NCI-H2196 treated with DMSO at 0.1 percent for 48 hours (cell line): ENCODE results near the gene L3HYPDH.
"Not testable (repeated sequence)": the region's sequence is repeated elsewhere in the genome, so short reads cannot be mapped to it uniquely, and the experiment has no call there.

ENCODE experiments used
- DNase-seq: peaks from one replicate; lab custom pipeline; 2025; ENCODE audit not compliant: unreplicated experiment; lab: John Stamatoyannopoulos, UW

Gene L3HYPDH

DNA sequence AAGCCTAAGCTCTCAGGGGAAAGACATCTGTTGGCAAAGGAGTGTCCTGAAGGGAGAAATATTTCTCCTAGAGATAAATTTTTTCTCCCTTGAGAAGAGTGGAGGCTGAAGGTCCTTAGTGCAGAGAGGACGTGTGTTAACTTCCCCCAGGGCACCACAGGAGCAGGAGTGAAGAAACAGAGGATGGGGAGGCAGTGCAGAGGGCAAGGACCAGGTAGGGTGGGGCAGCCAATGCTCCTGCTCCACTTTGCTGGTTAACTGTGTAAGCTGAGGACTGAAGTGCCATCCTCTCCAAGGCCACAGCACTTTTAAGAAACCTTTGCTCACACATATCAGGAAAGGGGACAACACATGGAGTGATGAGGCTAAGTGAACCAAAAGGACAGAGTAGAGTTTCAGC, 4.0 kb downstream of the L3HYPDH start:
- no peak for DNase-seq

DNA sequence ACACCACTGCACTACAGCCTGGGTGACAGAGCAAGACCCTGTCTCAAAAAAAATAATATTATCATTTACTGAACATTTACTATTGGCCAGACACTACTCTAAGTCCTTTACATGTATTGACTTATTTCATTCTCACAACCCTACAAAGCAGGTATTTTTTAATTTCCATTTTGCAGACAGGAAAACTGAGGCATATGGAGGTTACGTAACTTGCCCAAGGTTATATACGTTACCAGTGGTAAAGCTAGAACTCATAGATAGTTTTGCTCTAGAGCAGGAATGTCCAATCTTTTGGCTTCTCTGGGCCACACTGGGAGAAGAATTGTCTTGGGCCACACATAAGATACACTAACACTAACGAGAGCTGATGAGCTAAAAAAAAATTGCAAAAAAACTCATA, 5.7 kb downstream of the L3HYPDH start:
- DNase-seq = no peak

DNA sequence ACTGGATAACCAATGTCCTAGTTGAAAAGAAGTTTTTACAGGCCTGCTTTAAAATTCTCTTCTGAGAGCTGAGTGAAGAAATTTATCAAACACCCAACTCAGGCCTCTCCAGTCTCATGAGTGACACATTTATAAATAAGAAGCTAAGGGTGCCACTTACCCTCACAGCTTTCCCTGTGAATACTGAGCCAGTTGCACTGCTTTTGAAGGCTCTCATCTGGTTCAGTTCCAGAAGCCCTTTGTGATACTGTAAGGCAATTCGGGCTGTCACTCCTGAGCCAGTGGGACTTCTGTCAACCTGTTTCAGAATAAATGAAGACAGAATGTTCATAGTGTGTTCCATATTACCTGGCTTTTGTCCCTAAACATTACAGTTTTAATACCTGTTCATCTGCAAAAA, 8.5 kb downstream of the L3HYPDH start:
- DNase-seq = no peak

DNA sequence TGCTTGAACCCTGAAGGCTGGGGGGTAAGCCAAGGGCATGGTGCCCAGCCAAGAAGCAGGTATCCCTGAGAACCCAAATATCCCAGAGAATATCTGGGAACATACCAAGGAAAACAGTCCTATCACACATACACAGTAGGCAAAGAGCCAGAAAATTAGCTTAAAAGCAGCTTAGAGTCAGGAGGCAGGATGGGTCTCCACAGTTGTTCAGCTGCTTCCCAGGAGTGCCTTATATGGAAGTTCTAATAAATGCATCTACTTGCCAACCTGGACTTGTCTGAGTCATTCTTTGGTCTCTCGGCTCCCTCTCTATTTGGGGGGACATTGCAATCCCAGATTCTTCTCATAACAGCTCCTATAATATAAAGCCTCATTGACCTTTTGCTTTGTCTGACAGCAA, 10.0 kb downstream of the L3HYPDH start:
- DNase-seq = no peak

DNA sequence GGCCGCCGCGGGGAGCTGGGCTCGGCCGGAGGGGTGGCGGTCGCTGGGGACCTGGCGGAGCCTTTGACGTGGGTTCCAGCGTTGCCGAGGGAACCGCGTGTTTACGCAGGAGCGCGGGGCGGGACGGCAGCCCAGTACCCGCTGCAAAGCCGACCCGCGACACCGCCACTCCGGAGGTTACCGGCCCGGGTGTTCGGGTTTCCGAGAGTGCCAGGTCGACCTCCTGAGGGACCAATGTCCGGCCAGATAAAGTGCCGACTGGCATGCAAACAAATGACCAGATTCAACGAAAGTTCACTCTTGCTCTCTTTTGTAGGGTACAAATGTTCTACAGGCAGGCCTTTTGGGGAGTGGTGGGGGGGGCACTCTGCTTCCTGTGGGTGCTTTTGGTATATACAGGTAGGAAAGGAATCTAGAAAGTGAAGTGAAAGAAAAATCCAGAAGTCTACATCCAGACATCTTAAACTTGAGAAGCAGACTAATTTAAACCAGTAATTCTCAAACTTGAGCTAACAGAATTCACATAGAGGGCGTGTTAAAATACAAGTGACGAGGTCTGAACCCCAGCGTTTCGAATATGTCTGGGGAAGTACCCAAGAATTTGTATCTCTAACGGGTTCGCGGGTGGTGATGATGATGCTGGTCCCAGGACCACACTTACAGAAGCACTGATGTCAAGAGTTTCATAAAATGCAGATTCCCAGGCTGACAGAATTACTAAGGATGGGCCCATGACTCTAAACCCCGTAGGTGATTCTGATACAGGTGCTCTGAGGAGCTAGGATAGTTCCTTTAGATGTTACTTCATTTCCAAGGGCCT, 18.7 kb downstream of the L3HYPDH start, which contains the start of gene GPR135:
TSS of gene GPR135 (minus strand) at position 65 of the 820 bp plus-strand sequence. CDS start 154 bp downstream, outside the sequence.
- no peak for DNase-seq

DNA sequence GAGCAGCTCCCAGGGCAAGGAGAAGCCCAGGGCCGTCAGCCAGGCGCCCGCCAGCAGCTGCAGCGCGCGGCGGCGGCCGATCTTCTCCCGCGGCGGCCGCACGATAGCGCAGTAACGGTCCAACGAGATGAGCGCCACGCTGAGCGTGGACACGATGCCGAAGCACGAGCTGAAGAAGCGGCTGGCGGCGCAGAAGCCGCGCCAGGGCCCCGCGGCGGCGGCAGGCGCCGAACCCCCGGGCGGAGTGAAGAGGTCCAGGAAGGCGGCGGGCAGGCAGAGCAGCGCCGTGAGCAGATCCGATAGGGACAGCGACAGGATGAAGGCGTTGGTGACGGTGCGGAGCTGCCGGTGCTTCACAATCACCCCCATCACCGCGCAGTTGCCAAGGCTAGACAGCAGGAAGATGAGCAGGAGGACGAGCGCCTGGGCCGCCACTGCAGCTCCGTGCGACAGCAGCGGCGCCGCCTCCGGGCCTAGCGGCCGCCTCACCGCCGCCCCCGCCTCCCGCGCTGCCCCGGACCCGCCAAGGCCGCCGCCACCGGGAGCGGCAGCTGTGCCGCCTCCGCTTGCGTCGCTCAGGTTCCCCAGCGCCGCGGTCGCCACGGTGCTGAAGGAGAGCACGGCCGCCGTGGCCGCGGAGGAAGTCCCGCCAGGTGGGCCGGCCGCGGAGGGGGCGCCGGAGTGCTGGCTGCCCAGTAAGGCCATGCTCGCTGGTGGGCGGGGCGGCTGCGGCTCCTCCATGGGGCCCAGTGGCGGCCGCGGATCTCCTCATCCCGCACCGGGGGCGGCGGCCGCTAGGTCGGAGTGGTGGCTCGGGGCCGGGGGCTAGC, 19.5 kb downstream of the L3HYPDH start:
- no peak for DNase-seq

DNA sequence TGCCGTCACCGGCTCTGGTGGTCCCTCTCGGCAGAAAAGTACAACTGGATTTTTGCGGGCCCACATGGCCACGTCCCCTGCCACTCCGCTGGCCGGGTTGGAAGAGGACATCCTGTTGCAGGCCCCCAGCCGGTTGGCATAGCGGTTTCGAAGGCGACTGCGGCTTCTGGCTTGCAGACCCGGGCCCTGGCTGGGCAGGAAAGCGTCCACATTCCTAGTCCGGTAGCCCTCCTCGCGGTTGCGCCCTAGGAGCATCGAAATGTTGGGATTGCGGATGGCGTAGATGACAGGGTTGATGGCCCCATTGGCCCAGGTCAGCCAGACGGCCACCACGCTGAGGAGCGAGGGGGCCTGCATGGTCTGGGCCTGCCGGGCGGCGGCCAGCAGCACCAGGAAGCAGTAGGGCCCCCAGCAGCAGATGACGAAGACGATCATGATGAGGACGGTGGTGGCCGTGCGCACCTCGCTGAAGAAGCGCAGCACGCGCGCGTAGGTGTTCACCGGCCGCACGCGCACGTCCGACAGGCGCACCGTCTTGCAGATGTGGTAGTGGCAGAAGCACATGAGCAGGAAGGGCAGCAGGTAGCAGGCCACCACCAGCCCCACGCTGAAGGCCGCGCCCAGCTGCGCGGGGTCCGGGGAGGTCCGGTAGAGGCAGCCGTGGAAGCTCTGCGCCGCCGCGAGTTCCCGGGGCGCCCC, 20.3 kb downstream of the L3HYPDH start:
- no peak for DNase-seq

DNA sequence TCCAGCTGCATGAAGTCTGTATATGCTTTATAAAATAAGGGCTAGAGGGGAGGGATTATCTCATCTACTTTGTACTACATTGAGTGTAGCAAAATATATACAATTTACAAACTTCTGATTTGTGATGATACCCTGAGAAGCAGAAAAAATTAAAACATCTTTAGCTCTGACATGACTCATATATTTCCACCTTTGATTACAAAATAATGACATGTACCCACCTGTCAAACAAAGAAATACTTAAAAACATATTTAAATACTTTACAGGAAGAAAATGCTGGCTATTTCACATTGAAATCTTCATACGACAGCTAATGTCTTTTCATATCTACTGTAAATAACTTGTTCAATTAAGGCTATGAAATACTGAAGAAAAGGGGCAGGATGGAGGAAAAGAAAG, 22.3 kb downstream of the L3HYPDH start:
- no peak for DNase-seq

DNA sequence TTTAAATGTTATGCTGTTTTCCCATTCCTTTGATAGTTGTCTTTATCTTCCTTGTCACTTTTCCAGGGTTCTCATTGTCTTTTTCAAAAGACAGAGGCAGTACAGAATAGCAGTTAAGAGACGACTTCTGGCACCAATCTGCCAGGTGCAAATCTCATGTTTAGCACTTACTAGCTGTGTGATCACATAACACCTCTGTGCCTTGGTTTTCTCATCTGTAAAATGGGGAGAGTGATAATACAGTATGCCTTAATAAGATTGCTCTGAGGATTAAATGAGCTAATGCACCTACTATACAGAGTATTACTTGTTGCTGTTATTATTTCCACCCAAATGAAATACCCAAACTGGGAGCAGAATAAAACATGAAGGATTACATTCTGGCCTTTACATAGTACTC, 23.8 kb downstream of the L3HYPDH start:
- DNase-seq = no peak

DNA sequence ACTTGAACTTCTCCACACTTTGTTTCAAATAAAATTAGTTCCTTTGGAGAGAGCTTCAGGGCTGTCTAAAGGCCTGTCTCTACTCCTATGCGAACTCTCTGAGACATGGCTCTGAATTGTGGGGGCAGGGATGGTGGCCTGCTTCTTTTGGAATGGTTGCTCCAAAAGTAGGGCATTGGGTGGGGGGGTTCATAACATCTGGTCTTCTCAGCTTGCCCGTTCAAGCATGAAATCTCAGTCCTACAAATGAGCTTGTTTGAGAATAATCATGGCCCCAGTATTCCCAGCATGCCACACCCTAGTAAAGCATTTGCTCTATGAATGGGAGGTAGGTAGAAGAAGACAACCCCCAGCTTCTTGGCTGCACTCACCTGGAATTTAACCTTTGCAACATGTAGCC, 25.7 kb downstream of the L3HYPDH start:
- DNase-seq = no peak

DNA sequence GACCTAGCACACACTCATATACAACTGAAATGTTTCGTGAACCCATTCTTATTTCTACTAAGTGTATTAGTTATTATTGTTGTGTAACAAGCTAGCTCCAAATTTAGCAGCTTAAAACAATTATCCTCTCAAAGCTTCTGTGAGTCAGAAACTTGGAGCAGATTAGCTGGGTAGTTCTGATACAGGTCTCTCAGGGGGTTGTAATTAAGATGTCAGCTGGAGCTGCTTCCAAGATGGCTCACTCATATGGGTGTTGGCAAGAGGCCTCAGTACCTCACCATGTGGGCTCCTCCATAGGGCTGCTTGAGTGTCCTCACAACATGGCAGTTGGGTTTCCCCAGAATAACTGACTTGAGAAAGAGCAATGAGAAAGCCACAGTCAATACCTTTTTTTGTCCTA, 28.8 kb downstream of the L3HYPDH start:
- no peak for DNase-seq

DNA sequence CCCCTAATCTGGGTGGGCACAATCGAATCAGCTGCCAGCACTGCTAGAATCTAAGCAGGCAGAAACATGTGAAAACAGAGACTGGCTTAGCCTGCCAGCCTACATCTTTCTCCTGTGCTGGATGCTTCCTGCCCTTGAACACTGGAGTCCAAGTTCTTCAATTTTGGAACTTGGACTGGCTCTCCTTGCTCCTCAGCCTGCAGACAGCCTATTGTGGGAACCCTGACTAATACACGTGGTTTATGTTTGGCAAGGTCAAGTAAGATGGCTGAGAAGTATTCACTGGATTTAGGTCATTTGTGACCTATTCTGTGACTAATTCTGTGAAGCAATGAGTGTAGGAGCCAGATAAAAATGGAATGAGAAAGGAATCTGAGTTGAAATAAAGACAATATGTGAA, 30.1 kb downstream of the L3HYPDH start:
- DNase-seq = no peak

DNA sequence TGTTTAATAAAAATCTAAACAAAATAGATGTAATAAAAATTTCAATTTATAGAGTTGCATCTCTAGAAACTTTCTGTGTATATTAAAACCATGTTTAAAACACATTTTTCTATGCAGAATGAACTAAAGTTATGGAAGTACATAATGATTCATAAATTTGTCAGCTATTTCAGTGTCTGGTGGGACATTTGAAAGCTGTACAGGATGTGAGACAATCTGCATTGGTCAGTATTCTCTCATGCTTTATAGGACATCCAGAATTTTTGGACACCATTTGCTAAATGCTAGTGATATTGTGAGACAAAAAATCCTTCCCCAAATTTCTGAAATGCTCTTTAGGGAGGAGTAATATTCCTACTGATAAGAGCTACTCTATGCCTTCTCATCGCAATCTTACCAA, 32.4 kb downstream of the L3HYPDH start:
- DNase-seq = no peak

DNA sequence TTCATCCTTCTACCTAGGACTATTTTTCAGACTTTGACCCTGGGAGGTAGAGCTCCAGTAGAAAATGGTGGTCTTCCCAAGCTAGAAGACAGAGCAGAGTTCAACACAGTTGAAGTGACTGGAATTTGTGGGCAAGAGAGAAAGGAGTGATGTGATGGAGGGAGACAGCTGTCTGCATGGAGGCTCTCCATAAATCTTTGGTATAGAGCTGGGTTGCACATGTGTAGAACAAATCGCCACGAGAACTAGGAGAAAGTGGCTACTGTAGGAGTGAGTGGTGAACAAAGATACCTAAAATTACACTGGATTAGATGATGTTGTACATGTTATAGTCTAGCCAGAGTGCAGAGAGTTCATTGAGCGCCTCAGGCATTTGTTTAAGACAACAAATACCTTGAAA, 33.5 kb downstream of the L3HYPDH start:
- no peak for DNase-seq

DNA sequence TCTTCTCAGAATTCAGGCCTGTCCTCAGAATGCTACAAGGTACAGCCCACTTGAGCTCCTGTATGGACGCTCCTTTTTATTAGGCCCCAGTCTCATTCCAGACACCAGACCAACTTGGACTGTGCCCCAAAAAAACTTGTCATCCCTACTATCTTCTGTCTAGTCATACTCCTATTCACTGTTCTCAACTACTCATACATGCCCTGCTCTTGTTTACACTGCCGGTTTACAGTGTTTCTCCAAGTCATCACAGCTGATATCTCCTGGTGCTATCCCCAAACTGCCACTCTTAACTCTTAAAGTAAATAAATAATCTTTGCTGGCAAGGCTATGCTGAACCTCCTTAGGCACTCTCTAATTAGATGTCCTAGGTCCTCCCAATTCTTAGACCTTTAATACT, 35.5 kb downstream of the L3HYPDH start:
- DNase-seq = not testable (repeated sequence)

DNA sequence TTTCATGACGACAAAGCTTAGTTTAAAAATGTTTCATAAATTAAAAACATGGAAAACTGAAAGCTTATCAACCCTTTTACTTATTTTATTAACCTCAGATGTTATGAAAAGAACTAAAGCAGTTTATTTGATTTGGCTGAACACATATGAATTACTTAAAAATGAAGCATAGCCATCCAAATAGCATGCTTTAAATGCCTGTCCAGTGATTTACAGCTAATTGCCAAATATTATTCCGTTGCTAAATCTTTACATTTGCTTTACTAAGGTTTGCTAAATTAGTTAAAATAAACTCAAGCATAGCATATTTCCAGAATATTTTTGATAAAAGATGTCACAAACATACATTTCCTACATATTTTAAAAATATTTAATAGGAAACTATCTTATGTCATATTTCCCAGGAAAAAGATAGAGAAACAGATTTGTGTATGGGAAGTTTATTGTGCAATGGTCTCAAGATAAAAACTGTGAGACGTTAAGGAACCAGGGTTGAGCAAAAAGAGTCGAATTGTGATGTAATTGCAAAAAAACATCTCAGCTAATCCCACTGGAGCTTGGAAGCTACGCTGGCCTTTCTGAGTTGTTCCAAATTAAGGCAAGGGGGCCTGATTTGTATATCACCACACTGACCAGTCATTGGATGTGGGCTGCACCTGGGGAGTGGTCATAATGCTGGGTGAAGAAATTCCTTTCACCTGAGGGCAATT, 44.8 kb downstream of the L3HYPDH start:
- DNase-seq = no peak

DNA sequence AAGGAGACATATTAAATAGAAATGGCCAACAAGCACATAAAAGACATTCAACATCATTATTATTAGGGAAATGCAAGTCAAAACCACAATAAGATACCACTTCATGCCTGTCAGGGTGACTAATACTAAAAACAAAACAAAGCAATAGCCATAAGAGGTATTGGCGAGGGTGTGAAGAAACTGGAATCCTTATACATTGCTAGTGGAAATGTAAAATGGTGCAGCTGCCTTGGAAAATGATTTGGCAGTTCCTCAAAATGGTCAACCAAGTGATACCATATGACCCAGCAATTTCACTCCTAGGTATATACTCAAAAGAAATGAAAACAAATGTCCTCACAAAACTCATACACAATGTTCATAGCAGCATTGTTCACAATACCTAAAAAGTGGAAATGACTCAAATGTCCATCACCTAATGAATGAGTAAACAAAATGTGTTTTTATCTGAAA, 46.0 kb downstream of the L3HYPDH start:
- DNase-seq = no peak

DNA sequence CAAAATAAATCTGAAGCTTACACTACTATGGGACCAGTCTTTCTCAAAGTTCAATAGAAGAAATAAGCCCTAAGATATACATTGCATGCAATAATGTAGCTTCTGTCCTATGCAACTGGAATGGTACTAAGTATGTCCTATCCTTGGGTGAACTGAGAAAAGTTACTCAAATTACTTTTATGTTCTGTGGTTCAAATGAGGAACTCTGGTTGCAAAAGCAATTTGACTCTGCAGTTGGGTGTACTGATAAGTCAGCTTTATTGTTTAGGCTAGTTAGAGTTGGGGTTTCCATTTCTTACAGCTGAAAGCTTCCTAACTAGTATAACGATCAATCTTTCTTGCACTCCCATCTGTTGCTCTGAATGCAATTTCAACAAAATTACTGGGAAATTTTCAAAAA, 48.2 kb downstream of the L3HYPDH start:
- no peak for DNase-seq

DNA sequence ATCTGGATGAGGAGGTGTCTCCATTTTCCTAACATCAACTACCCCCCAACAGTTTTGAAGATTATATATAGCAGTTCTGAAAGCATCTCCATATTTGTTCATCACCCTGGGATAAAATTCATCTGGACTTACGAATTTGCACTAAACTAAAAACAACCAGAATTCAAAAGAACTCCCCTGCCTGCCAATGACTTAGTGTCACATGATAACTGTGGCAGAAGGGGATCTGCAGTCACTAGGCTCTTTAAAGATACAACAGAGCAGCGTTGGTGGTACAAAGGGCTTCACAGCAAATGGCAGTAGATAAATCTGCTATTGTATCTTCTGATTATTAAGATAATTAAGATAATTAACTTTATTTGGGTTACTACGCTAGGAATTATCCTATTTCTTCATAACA, 49.1 kb downstream of the L3HYPDH start:
- no peak for DNase-seq

DNA sequence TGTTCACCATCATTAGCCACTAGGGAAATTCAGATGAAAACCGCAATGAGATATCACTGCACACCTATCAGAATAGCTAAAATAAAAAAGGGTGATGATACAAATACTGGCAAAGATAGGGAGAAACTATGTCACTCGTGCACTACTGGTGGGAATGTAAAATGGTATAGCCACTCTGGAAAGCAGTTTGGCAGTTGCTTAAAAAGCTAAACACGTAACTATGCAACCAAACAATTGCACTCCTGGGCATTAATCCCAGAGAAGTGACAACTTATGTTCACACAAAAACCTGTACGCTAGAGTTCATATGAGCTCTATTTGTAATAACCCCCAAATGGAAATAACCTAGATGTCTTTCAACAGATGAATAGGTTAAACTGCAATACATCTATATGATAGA, 54.4 kb downstream of the L3HYPDH start:
- no peak for DNase-seq

DNA sequence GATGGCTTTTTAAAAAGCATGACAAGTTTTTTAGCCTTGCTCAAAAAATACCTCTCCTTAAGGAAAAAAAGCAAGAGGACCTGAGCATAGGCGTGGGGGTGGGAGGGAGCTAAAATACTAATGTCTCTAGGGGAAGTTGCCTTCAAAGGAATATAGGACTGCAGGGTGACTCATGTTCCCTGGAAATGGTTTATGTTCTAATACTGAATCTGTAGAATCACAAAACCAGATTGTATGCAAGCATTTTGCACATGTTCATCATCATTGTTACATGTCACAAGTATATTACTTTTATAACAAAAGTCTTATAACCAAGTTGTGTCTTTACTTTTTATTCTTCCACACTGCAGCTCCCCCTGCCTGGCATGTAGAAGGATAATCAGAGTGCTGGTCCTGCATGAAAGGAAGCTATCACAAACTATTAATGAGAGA, 55.6 kb downstream of the L3HYPDH start:
- no peak for DNase-seq
